HG03342 (cell line): ENCODE results near the gene RBMS1.

Experiments used
- ATAC-seq: cut with Tn5 transposase; IDR thresholded peaks from one replicate; pipeline ENCODE4 v1.9.1; 2021; ENCODE audit warnings: mild to moderate bottlenecking, moderate library complexity; ENCODE audit not compliant: unreplicated experiment

Gene RBMS1

DNA sequence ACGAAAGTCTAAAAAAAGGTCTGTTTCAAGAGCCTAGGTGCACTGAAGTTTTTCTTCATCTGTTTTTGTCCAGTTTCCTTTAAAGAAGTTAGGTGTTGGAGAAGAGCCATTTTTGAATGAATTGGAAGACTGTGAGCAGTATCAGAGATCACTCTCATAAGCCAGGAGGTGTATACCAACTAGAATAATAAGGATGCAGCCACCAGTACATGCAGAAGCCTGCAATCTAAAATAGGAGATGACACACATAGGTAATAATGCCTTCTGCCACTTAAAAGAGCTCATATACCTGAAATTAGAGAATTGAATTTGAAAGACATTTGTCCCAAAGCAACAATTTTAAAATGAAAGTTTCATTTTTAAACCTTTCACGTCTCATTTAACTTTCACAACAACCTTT lies 81.7 kb downstream of the RBMS1 start:
- ATAC-seq, result no peak

DNA sequence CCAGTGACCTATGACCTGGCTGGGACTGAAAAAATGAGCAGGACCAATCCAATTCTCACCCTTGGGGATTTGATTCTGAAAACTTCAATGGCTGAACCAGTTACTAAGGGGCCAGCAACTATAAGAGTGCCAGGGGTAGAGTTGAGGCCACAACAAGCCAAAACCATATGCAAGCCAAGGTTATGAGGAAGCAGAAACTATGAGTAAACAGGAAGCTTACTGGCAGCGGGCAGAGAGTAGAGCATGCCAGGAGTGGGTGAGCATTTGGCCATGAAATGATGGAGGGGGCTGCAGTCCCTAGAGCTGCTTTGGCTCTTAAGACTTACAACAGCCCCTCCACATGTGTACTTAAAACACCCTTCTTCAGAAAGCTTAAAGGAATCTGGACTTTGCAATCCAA lies 82.4 kb downstream of the RBMS1 start:
- no peak for ATAC-seq

DNA sequence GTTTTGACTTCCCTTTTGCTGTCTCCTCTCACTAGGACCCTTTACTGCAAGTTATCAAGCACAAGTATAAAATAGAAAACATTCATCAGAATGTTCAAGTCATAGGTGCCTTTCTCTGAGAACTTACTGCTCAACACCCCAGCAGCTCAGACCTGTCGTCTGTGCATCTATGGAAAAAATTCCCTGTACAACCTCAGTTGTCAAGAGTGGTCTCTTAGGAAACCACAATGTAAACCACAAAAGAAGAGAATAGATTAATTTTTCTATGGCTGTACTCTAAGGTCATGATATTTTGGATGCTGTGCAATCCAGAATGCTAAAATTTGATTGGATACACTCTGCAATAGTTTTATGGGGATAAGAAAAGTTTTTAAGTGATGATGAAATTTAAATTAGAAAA lies 84.1 kb downstream of the RBMS1 start:
- no peak for ATAC-seq

DNA sequence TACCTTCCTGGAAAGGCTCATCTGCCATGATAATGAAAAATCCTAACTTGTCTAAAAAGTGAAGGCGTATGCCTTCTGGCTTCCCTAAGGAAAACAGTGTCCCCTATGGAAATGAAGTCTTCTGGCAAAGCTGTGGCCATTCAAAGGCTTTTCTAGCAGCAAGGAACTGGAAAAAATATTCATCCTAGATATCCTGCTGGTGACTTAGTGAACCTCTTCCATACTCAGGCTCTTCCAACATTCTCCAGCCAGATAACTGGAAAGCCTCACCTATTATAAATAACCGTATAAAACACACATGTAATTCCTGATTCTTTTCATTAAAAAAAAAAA lies 84.7 kb downstream of the RBMS1 start:
- ATAC-seq, result no peak

DNA sequence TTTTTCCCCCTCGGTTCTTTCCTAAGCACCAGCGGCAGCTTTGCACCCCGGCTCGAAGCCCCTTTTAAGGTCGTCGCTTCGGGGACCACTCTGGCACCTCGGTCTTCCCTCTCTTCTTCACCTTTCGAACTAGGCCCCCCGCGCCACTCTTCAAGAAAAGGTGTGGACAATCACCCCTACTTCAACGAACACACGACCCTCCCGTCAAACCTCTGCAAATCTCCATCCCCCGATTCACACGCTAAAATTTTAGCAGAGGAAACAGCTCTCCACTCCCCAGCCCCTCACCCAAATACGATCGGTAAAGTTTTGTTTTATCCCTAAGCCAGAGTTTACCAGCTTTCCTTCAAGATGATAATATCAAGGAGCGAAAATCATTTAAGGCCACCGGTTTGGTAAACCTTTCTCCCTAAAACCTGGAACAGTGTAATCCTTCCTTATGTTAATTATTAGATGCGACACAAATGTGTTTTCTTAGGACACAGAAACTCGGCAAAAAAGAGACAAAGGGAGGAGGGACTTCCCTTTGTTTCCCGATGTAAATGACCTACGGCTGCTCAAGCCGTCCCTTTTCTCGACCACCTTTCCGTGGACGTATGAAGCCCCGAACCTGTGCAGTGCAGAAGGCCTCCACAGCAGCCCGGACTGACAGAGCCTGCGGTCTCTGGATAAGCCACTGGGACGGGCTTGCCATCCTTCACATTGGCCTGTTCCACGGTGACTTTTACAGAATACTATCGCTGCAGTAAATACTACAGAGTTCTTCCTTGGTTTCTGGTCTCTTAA lies 85.2 kb downstream of the RBMS1 start:
- no peak for ATAC-seq

DNA sequence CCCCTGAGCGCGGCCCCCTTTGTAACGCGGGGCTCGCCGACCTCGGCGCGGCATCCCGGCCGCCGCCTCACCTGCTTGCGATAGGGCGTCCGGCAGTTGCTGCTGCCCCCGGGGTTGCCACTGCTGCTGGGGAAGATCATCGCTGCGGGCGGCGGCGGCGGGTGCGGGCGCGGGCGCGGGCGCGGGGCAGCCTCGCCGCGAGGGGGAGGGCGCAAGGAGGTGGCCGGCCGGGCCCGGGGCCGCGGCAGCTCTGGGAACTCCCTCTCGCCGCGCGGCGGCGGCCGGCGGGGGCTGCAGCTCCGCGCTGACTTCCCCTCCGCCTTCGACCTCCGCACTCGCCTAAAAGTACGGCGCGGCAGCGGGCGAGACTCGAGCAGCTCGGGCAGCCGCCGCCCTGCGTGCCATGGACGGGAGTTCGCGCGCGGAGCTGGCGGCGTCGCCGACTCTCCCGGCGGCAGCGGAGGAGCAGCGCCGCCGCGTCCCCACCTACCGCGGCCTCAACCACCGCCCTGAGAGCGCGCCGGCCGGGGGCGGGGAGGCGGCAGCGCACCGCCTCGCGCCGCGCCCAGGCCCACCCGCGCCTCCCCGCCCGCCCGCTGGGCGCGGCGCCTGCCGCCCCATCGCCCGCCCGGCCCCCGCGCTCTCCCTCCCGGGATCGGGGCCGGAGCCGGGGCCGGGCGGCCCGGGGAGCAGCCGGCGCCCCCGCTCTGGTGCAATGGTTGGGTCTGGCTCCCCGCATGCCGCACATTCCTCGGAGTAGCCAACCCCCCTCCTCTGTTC lies 86.0 kb downstream of the RBMS1 start:
- peak; percentile 53 for ATAC-seq

DNA sequence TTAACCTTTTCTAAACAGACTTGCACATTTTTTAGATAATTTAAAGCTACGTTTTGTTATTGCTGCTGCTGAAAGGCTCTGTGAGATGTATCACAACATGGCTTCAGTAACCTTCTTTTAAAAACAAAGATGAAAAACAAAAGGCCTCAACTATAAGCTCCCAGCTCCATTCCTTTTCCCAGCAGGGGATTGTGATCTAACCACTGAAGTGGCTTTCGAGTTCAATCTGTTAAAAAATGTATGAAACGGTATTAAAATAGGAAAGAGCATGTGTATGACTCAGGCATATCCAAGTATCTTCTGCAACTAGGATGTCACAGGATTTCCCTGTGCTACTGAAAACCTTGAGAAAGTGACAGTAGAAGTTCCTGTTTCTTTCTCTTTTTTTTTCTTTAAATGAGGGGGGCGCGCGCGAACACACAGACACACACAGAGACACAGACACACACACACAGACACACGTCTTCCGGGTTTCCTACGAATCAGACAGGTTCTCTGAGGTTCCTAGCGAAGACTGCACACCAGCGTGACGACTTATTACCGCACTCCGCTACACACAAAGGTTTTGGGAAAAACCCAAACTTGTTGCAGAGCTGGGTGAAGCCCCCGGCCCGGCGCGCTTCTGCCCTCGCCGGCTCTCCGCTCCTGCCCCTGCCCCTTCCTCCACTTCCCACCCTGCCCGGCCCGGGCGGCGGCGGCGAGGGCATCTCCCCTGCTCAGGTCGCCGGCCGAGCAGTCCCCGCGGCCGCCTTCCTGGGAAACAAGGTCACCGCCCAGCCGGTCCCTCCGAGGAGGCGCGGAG lies 86.8 kb downstream of the RBMS1 start:
- ATAC-seq, result peak; percentile 59

DNA sequence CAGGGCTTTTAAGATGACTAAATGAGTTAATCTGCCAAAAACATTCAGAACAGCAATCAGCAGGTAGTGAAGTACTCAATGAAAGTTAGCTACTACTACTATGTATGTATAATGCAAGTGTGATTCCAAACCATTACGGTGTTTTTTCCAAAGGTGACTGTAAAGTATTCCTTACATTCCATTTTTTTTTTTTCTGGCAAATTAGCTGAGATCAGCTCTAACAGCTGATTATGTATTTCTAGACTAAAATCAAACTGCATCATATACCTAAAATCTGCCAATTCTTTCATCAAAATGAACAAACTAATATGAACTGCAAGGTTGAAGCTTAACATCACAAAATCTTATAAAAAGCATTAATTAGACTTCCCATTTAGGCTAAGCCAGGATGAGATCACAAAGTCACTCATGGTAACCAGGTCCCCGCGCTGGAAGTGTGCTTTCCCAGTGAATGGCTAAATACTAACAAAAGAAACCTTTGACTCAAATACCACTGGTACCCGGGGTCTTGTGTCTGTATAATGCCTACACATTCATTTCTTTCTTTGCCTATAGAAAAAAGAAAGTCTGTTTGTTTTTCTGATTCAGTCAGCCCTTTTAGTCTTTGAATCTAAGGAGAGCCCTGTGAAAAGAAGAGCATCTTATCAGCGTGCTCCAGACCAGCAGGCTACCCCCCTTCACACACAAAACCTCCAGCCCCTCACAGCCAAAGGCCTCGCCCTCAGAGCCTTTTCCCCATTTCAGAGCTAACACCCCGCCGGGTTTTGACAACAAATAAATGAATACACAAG lies 88.3 kb downstream of the RBMS1 start:
- no peak for ATAC-seq

DNA sequence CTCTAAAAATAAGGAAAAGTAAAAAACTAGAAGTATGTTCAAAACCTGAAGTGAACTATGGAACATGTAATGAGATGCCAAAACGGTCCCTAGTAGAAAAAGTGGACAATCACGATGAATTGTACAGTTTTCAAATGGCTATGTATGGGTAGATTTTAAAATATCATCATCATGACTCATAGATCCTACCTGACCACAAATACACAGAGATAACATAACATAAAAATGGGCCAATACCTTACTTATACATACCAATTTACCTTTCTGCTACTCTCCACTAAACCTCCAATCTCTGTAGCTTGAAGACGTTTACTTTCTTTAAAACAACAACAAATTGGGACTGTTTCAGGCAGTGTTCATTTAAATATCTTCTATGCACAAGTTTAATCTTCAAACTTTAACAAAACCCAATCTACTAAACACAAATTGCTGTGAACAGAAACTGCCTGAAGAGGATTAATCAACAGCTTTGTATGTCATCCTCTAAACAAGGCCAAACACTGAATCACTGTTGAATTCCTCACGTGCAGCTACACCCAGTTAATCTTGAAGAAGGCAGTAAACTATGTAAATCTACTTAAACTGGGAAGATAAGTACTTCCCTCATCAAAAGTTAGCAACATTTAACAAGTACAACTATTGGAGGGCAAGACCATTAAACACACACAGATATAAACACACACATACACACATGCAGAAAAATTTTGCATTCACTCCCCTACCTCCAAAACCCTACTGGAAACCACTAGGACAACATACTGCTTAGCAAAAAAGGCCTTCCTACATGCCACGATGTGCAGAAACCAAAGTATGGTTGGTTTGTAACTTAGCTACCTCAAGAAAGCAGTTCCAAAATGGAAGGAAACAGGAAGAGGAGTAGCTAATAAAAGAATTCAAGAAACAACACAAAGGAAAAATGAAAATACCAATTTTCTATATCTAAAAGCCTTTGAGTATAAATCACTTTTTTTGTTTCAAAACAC lies 90.3 kb downstream of the RBMS1 start:
- no peak for ATAC-seq

DNA sequence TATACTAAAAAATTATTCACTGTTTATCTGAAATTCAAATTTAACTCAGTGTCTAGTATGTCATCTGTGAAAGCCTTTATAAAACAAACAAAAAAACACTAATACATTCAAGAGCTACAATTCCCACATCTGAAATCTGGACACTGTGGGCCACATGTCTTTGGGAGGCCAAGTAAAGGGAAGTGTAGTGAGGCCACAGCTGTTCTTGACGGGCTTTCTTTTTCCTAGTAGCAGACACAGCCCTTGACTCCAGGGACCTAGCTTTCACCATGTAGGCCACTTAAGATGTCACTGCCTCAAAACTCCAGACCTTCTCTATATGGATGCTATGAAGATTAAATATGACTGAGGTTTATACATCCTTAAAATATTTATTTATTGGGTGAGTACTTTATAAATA lies 91.1 kb downstream of the RBMS1 start:
- no peak for ATAC-seq

DNA sequence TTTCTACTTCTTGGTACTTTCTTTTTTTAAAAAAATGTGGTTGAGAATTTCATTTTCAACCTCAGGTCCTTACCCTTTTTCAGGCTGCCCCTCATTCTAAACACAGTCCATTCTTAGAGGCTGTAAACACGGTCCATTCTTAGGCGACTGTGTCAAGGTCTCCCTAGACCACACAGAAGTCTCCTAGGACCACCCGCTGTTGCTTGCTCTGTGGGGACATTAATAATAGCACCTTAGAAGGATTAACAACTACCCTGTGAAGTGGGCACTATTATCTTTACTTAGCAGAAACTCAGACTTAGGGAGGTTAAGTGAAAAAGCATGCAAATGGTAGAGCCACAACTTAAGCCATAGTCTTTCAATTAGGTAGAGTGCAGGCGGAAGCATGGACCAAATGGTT lies 91.7 kb downstream of the RBMS1 start:
- no peak for ATAC-seq

DNA sequence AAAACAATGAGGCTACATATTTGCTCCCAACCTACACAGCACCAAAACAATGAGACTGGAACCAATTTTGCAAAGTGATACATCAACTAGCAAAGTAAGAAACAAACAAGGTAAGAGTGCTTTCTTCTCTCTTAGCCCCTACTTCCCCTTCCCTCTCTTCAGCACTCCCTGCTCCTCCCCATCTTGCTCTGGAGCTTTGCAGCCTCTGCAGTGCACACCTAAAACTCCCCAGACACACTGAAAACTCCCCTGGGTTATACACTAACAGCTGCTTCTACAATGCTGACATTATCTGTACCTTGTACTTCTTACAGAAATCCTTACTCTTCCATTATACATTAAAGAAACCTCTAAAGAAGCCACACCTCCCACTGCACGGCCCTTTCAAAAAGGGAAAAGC lies 93.7 kb downstream of the RBMS1 start:
- no peak for ATAC-seq

DNA sequence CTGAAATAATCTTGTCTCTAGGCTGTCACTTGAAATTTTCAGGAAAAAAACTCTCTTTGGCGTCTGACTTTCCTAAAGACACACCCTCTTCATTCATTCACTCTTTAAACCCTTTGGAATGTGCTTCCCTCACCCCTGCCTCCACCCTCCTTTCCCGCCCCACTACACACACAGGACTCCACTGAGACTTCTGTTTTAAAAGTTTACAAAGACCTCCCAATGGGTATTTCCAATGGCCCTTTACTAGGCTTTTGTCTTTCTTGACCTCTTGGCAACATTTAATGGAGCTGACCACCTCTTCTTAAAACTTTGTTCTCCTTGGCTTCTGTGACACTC lies 96.1 kb downstream of the RBMS1 start:
- no peak for ATAC-seq

DNA sequence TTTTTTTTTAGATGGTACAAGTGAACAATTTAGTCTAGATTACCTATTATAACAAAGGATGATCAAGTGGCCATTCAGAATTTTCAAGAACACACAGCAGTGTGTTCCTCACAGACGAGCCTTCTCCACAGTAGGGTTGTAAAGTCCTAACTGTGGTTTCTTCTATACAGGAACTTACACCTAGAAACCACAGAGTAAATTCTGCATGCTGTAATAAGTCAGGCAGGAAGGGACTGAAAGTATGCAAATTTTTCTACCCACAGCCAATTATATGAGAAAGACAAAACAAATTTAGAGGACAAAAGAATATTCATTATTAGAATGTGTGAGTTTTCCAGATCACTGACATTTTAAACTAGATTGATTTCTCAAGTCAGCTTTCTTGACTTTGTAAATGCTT lies 99.5 kb downstream of the RBMS1 start:
- peak; percentile 98 for ATAC-seq

DNA sequence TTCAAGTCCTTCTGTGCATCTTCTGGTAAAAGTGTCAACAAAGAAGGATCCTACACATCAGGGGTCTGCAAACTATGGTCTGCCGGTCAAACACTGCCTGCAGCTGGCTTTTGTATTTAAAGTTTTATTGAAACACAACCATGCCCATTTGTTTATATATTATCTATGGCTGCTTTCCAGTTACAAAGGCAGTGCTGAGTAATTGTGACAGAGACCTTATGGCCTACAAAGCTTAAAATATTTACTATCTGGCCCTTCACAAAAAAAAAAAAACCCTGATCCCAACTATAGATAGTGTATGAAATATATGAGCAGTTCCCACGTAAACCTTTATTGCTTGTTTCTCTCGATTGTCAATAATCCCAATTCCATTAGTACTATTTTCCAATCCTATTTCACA lies 101.4 kb downstream of the RBMS1 start:
- ATAC-seq, result no peak

DNA sequence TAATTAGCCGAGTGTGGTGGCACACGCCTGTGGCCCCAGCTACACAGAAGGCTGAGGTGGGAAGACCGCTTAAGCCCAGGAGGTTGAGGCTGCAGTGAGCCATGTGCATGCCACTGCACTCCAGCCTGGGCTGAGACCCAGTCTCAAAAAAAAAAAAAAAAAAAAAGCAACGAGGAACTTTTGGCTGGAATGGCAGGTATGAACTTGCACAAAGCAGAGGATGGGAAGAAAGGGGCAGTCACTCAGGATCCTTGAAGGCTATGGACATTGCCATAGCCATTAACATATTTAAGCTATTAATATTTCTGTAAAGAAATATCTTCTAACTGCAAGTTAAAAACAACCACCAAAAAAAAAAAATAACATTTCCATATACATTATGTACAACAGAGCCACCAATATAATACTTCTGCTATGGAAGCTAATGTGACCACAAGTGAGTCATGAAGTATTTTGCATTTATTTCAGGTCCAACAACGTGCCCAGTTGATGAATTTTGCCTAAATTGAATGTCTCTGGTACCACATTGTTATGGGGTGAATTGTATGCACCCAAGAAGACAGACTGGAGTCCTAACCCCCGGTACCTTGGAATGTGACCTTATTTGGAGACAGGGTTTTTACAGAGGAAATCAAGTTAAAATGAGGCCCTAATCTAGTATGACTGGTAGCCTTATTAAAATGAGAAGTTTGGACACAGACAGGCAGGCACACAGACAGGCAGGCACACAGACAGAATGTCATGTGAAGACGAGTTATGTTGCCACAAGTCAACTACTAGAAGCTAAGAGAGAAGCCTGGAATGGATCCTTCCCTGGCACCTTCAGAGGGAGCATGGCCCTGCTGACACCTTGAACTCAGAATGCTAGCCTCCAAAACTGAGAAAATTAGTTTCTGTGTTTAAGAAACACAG lies 102.8 kb downstream of the RBMS1 start:
- ATAC-seq, result no peak

DNA sequence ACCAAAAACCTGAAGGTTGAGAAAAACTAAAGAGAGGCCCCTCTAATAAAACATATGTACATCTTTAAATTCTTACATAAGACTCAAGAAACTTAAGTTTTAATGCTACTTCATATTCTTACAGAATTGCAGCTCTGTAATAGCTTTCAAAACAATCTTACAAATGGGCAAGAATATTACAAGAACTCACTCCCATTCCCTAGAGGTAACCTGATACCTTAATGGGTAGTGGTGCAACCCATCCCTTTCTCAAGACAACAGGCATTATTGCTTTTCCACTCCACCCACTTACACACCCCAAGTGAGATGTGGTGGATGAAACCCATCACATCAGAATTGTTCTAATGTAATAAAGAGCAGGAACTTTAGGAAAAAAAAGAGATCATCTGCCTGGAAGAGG lies 103.7 kb downstream of the RBMS1 start:
- no peak for ATAC-seq

DNA sequence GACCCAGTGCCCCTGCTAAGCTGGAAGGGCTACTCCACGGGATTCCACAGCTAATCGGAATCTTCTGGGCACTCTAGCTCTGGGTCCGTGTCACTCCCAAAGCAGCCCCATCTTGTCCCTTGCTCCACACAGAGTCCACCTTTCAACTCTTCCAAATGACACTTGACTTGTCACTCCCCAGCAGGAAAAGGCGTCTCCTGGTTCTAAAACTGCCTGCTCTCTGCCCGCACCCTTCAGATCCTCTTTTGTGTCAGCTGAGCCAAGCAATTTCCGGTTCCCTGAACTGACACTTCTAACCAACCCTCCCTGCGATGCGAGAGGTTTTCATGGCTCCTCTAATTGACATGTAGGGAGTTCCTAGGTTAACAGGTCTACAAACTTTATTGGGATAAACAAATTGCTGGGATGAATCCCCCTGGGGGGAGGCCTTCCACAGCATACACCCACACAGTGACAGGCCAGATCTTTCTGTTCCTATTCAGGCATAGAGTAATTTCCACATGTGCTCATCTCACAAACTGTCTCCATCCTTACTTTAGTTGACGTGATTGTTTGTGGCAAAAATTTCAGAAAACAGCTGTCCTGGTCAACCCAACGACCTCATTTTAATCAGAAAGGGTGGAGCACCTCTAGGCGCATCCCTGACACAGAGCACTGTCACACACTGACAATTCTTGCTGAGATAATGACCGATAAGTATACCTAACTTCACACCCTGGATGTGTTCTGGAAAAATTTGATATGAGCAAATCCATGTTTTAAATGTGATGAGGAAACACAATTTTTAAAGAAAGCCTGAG lies 104.9 kb downstream of the RBMS1 start:
- no peak for ATAC-seq
